ENCODE data around the gene SLC38A6.

Gene SLC38A6

DNA sequence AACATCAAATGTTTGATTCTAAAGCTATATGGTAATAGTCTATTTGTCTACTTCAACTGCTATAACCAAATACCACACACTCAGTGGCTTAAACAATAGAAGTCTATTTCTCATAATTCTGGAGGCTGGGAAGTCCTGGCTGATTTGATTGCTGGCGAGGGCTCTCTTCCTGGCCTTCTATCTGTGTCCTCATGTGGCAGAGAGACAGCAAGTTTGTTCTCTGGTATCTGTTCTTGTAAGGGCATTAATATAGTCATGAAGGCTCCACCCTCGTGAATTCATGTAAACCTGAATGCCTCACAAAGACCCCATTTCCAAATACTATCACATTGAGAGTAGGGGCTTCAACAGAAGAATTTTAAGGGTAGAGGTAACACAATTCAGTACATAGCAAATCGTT lies 34.3 kb upstream of the SLC38A6 start:
- no peak for DNase-seq (ENCODE audit: low read depth)
- no peak overlapping the region for H3K4me3 ChIP-seq (ENCODE audit: low read depth, low read length)
- TF ChIP-seq, protein P1, sequence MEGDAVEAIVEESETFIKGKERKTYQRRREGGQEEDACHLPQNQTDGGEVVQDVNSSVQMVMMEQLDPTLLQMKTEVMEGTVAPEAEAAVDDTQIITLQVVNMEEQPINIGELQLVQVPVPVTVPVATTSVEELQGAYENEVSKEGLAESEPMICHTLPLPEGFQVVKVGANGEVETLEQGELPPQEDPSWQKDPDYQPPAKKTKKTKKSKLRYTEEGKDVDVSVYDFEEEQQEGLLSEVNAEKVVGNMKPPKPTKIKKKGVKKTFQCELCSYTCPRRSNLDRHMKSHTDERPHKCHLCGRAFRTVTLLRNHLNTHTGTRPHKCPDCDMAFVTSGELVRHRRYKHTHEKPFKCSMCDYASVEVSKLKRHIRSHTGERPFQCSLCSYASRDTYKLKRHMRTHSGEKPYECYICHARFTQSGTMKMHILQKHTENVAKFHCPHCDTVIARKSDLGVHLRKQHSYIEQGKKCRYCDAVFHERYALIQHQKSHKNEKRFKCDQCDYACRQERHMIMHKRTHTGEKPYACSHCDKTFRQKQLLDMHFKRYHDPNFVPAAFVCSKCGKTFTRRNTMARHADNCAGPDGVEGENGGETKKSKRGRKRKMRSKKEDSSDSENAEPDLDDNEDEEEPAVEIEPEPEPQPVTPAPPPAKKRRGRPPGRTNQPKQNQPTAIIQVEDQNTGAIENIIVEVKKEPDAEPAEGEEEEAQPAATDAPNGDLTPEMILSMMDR (IDR thresholded peaks at IDR 0.05; ENCODE audit: low read depth, low read length, missing control alignments) = no peak

DNA sequence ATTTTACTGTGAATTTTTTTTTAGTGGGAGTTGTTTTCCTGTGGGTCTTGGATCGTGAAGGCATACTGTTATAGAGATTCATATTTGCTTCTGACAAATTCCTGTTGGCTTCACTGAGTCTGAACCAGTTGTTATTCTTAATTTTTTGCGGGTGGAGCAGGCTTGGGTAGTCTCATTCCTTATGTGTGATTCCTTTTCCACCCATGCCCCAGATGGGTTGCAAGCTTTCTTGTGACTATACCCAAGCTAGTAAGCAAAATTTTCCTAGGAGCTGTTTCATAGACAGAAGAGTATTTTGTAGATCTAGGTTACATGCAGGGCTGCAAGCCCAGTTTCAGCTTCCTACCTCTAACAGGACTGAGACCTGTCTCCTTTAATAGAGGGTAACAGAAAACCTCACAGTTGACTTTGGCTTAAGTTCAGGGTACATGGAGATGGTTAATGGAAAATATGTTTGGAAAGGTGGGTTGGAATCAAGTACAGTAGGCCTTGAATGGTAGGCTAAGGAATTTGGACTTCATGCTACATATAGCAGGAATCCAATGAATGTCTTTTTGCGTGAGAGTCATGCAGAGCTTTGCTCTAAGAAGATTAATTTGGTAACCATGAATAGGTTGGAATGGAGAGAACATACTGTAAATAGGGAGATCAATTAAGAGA lies 29.1 kb upstream of the SLC38A6 start:
- no peak overlapping the region for H3K4me3 ChIP-seq (ENCODE audit: low read depth, low read length)
- DNase-seq (ENCODE audit: low read depth) = no peak
- TF ChIP-seq, protein P1 (IDR thresholded peaks at IDR 0.05; ENCODE audit: low read depth, low read length, missing control alignments) = no peak

DNA sequence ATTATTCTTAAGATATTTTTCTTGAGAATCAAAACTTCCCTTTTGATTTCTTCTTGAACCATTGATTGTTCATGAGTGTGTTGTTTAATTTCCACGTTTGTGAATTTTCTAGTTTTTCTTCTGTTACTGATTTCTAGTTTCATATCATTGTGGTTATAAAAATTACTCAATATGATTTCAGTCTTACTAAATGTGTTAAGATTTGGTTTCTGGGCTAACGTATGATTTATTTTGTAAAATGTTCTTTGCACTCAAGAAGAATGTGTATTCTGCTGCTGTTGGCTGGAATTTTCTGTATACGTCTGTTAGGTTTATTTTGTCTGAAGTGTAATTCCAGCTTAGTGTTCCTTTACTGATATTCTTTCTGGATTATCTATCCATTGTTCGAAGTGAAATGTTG lies 24.8 kb upstream of the SLC38A6 start:
- no peak overlapping the region for H3K4me3 ChIP-seq (ENCODE audit: low read depth, low read length)
- no peak for DNase-seq (ENCODE audit: low read depth)
- TF ChIP-seq, protein P1 (IDR thresholded peaks at IDR 0.05; ENCODE audit: low read depth, low read length, missing control alignments) = no peak

DNA sequence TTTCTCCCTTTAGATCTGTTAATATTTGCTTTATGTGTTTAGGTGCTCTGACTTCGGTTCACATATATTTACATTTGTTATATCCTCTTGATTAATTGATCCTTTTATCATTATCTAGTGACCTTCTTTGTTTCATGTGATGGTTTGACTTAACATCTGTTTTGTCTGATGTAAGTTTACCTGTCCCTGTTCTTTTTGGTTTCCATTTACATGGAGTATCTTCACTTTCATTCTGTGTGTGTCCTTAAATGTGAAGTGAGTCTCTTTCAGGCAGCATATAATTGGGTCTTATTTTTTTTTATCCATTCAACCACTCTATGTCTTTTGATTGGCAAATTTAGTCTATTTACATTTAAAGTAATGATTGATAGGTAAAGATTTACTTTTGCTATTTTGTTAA lies 24.4 kb upstream of the SLC38A6 start:
- no peak for DNase-seq (ENCODE audit: low read depth)
- H3K4me3 ChIP-seq (ENCODE audit: low read depth, low read length) = no peak overlapping the region
- TF ChIP-seq, protein P1 (IDR thresholded peaks at IDR 0.05; ENCODE audit: low read depth, low read length, missing control alignments) = no peak

DNA sequence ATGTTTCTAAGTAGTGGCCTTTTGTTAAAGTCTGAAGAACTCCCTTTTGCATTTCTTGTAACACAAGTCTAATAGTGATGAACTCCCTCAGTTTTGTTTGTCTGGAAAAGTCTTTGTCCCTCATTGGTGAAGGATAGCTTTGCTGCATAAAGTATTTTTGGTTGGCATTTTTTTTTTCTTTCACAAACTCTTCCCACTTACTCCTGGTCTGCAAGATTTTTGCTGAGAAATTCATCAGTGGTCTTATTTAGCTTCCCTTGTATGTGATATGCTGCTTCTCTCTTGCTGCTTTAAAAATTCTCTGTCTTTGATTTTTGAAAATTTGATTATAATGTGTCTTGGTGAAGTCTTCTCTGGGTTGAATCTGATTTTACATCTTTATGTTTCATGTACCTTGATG lies 22.9 kb upstream of the SLC38A6 start:
- TF ChIP-seq, protein P1 (IDR thresholded peaks at IDR 0.05; ENCODE audit: low read depth, low read length, missing control alignments) = no peak
- H3K4me3 ChIP-seq (ENCODE audit: low read depth, low read length) = no peak overlapping the region
- no peak for DNase-seq (ENCODE audit: low read depth)

DNA sequence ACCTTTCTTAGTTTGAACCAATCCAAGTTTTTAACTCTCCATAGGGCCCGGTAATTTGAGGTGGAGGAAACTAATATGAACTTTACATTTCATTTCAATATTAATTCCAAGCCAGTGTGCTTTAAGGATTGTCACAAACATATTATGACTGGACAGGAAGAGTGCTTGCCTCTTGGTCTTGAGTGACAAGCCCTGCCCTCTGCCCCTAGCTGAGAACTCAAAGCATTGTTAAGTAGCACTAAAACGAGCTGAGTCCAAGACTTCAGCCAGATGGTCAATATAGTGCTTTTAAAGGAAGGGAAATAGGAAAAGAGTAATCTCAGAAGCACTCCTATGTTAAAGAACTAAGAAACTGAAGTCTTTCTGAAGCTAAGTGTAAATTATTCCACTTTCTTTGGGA lies 17.3 kb upstream of the SLC38A6 start:
- TF ChIP-seq, protein P1 (IDR thresholded peaks at IDR 0.05; ENCODE audit: low read depth, low read length, missing control alignments) = no peak
- DNase-seq (ENCODE audit: low read depth) = no peak
- H3K4me3 ChIP-seq (ENCODE audit: low read depth, low read length) = no peak overlapping the region

DNA sequence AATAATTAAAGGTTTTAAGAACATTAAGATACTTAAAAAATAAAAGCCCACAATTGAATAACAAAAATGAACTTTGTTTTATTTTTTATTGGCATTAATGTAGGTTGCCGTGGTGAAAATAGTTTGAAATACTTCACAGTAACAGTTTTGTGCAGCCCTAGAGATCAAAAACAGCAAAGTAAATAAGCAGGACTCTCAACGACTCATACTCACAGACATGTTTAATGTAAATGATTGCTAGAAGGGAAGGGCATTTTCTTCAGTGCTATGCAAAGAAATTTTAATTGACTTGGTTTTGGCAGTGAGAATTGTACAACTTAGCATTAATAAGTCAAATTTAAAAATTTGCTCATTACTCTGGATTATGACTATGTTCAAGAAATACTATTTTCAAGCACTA lies 16.1 kb upstream of the SLC38A6 start:
- H3K4me3 ChIP-seq (ENCODE audit: low read depth, low read length) = no peak overlapping the region
- TF ChIP-seq, protein P1 (IDR thresholded peaks at IDR 0.05; ENCODE audit: low read depth, low read length, missing control alignments) = no peak
- no peak for DNase-seq (ENCODE audit: low read depth)
